Measurements from ENCODE around the gene HNRNPA3. TPM values are rescaled to one million over a fixed set of nuclear protein-coding genes. Genes with fewer than 3 reads are reported as not detected.
"Not testable (repeated sequence)": the region's sequence is repeated elsewhere in the genome, so short reads cannot be mapped to it uniquely, and the experiment has no call there.

HNRNPA3 gene
- total and polyA plus RNA-seq, 4 donors, result 51.1 to 374 (median 228) TPM

- Histone ChIP-seq H3K27me3 (ENCODE audit: control insufficient read depth, insufficient read depth, low read length) (no peaks in the 10 kb centered on the region), H3K36me3 (ENCODE audit: control insufficient read depth, insufficient read depth, low read length) (no peaks in the 10 kb centered on the region), H3K4me1 (ENCODE audit: control insufficient read depth, insufficient read depth, low read length) (peaks cover 6% of the 10 kb centered on the region), H3K9me3 (ENCODE audit: control insufficient read depth, insufficient read depth, low read length) (no peaks in the 10 kb centered on the region), H3K4me3 (ENCODE audit: low read depth, low read length) (no peak overlapping the region), H3K27ac (ENCODE audit: low read depth, low read length) (no peak overlapping the region)
- DNase-seq (ENCODE audit: low read depth in 4 of 6, low spot score in 6 of 6), result no peak
These were observed 40.3 kb upstream of the HNRNPA3 start for GRCh38 chr2:177172034-177172880.

- Histone ChIP-seq H3K36me3 (ENCODE audit: control insufficient read depth, insufficient read depth, low read length) (no peaks in the 10 kb centered on the region), H3K27ac (ENCODE audit: low read depth, low read length) (no peak overlapping the region), H3K4me3 (ENCODE audit: low read depth, low read length) (no peak overlapping the region), H3K9me3 (ENCODE audit: control insufficient read depth, insufficient read depth, low read length) (no peaks in the 10 kb centered on the region), H3K27me3 (ENCODE audit: control insufficient read depth, insufficient read depth, low read length) (no peaks in the 10 kb centered on the region), H3K4me1 (ENCODE audit: control insufficient read depth, insufficient read depth, low read length) (peaks cover 6% of the 10 kb centered on the region)
- DNase-seq (ENCODE audit: low read depth in 4 of 6, low spot score in 6 of 6), result no peak
- WGBS (ENCODE audit: insufficient coverage), result 77% methylated on average over 2 of the region's 4 CpGs
These were observed 38.1 kb upstream of the HNRNPA3 start for GRCh38 chr2:177174486-177174885.

- no peaks in the 10 kb centered on the region for H3K9me3 ChIP-seq (ENCODE audit: control insufficient read depth, insufficient read depth, low read length)
- no peaks in the 10 kb centered on the region for H3K4me1 ChIP-seq (ENCODE audit: control insufficient read depth, insufficient read depth, low read length)
- WGBS (ENCODE audit: insufficient coverage), result 96% methylated on average over 4 of the region's 7 CpGs
- no peak for DNase-seq (ENCODE audit: low read depth in 4 of 6, low spot score in 6 of 6)
- H3K4me3 ChIP-seq (ENCODE audit: low read depth, low read length), result no peak overlapping the region
- no peaks in the 10 kb centered on the region for H3K27me3 ChIP-seq (ENCODE audit: control insufficient read depth, insufficient read depth, low read length)
- no peak overlapping the region for H3K27ac ChIP-seq (ENCODE audit: low read depth, low read length)
- no peaks in the 10 kb centered on the region for H3K36me3 ChIP-seq (ENCODE audit: control insufficient read depth, insufficient read depth, low read length)
These were observed 36.5 kb upstream of the HNRNPA3 start for GRCh38 chr2:177175917-177176668.

- no peak overlapping the region for H3K4me3 ChIP-seq (ENCODE audit: low read depth, low read length)
- H3K27me3 ChIP-seq (ENCODE audit: control insufficient read depth, insufficient read depth, low read length), result no peaks in the 10 kb centered on the region
- no peaks in the 10 kb centered on the region for H3K36me3 ChIP-seq (ENCODE audit: control insufficient read depth, insufficient read depth, low read length)
- H3K27ac ChIP-seq (ENCODE audit: low read depth, low read length), result no peak overlapping the region
- H3K4me1 ChIP-seq (ENCODE audit: control insufficient read depth, insufficient read depth, low read length), result no peaks in the 10 kb centered on the region
- no peaks in the 10 kb centered on the region for H3K9me3 ChIP-seq (ENCODE audit: control insufficient read depth, insufficient read depth, low read length)
- no CpG with 5 or more reads among the region's 1 CpG for WGBS (ENCODE audit: insufficient coverage)
- DNase-seq (ENCODE audit: low read depth in 4 of 6, low spot score in 6 of 6), result no peak
These were observed 33.8 kb upstream of the HNRNPA3 start for GRCh38 chr2:177178797-177179196.

- H3K9me3 ChIP-seq (ENCODE audit: control insufficient read depth, insufficient read depth, low read length), result no peaks in the 10 kb centered on the region
- no peaks in the 10 kb centered on the region for H3K36me3 ChIP-seq (ENCODE audit: control insufficient read depth, insufficient read depth, low read length)
- no CpG with 5 or more reads among the region's 2 CpGs for WGBS (ENCODE audit: insufficient coverage)
- no peaks in the 10 kb centered on the region for H3K27me3 ChIP-seq (ENCODE audit: control insufficient read depth, insufficient read depth, low read length)
- H3K4me1 ChIP-seq (ENCODE audit: control insufficient read depth, insufficient read depth, low read length), result no peaks in the 10 kb centered on the region
- H3K4me3 ChIP-seq (ENCODE audit: low read depth, low read length), result no peak overlapping the region
- no peak overlapping the region for H3K27ac ChIP-seq (ENCODE audit: low read depth, low read length)
- DNase-seq (ENCODE audit: low read depth in 4 of 6, low spot score in 6 of 6), result no peak
These were observed 33.4 kb upstream of the HNRNPA3 start for GRCh38 chr2:177179227-177179626.

- H3K4me3 ChIP-seq (ENCODE audit: low read depth, low read length); DNase-seq (ENCODE audit: low read depth in 4 of 6, low spot score in 6 of 6); H3K36me3 ChIP-seq (ENCODE audit: control insufficient read depth, insufficient read depth, low read length); H3K9me3 ChIP-seq (ENCODE audit: control insufficient read depth, insufficient read depth, low read length); H3K4me1 ChIP-seq (ENCODE audit: control insufficient read depth, insufficient read depth, low read length); H3K27ac ChIP-seq (ENCODE audit: low read depth, low read length); H3K27me3 ChIP-seq (ENCODE audit: control insufficient read depth, insufficient read depth, low read length): not testable (repeated sequence)
These were observed 32.9 kb upstream of the HNRNPA3 start for GRCh38 chr2:177179671-177180070.

GRCh38 chr2:177180269-177181000 is 32.2 kb upstream of the HNRNPA3 start:
- no peaks in the 10 kb centered on the region for H3K9me3 ChIP-seq (ENCODE audit: control insufficient read depth, insufficient read depth, low read length)
- H3K36me3 ChIP-seq (ENCODE audit: control insufficient read depth, insufficient read depth, low read length), result no peaks in the 10 kb centered on the region
- no peak overlapping the region for H3K4me3 ChIP-seq (ENCODE audit: low read depth, low read length)
- no peaks in the 10 kb centered on the region for H3K27me3 ChIP-seq (ENCODE audit: control insufficient read depth, insufficient read depth, low read length)
- H3K27ac ChIP-seq (ENCODE audit: low read depth, low read length), result no peak overlapping the region
- DNase-seq (ENCODE audit: low read depth in 4 of 6, low spot score in 6 of 6), result no peak
- no peaks in the 10 kb centered on the region for H3K4me1 ChIP-seq (ENCODE audit: control insufficient read depth, insufficient read depth, low read length)
- WGBS (ENCODE audit: insufficient coverage), result 100% methylated on average over 1 of the region's 5 CpGs

- Histone ChIP-seq H3K36me3 (ENCODE audit: control insufficient read depth, insufficient read depth, low read length) (no peaks in the 10 kb centered on the region), H3K27me3 (ENCODE audit: control insufficient read depth, insufficient read depth, low read length) (no peaks in the 10 kb centered on the region), H3K9me3 (ENCODE audit: control insufficient read depth, insufficient read depth, low read length) (no peaks in the 10 kb centered on the region), H3K4me1 (ENCODE audit: control insufficient read depth, insufficient read depth, low read length) (no peaks in the 10 kb centered on the region), H3K4me3 (ENCODE audit: low read depth, low read length) (no peak overlapping the region), H3K27ac (ENCODE audit: low read depth, low read length) (no peak overlapping the region)
- no peak for DNase-seq (ENCODE audit: low read depth in 4 of 6, low spot score in 6 of 6)
These were observed 28.7 kb upstream of the HNRNPA3 start for GRCh38 chr2:177183860-177184259.

GRCh38 chr2:177184606-177185005 is 28.0 kb upstream of the HNRNPA3 start:
- WGBS (ENCODE audit: insufficient coverage), result no CpG with 5 or more reads among the region's 1 CpG
- Histone ChIP-seq H3K9me3 (ENCODE audit: control insufficient read depth, insufficient read depth, low read length) (no peaks in the 10 kb centered on the region), H3K36me3 (ENCODE audit: control insufficient read depth, insufficient read depth, low read length) (no peaks in the 10 kb centered on the region), H3K27me3 (ENCODE audit: control insufficient read depth, insufficient read depth, low read length) (no peaks in the 10 kb centered on the region), H3K4me3 (ENCODE audit: low read depth, low read length) (no peak overlapping the region), H3K27ac (ENCODE audit: low read depth, low read length) (no peak overlapping the region), H3K4me1 (ENCODE audit: control insufficient read depth, insufficient read depth, low read length) (no peaks in the 10 kb centered on the region)
- no peak for DNase-seq (ENCODE audit: low read depth in 4 of 6, low spot score in 6 of 6)
